Trophoblast cell (in vitro differentiated cells and primary cell): ENCODE data around the gene NOMO2.
"Not testable (repeated sequence)": the region's sequence is repeated elsewhere in the genome, so short reads cannot be mapped to it uniquely, and the experiment has no call there.

Experiments
- DNase-seq, 2 donors: peaks; one replicate each; pipeline ENCODE4 v3.0.0-alpha.2; 2016
- H2AFZ ChIP-seq: 2 replicates; pipeline ENCODE4 v1.6.1; 2013; ENCODE audit warnings: low read length, moderate library complexity, mild to moderate bottlenecking; ENCODE audit not compliant: insufficient read depth, poor library complexity
- H2AK5ac ChIP-seq: 2 replicates; pipeline ENCODE4 v1.6.1; 2013; ENCODE audit warnings: mild to moderate bottlenecking, low read length
- H2BK120ac ChIP-seq: 2 replicates; pipeline ENCODE4 v1.6.1; 2013; ENCODE audit warnings: low read length, mild to moderate bottlenecking, moderate library complexity; ENCODE audit not compliant: insufficient read depth, poor library complexity
- H2BK12ac ChIP-seq: 2 replicates; pipeline ENCODE4 v1.6.1; 2013; ENCODE audit warnings: mild to moderate bottlenecking, low read length, moderate library complexity
- H2BK5ac ChIP-seq: 2 replicates; pipeline ENCODE4 v1.6.1; 2013; ENCODE audit warnings: low read length, low read depth, moderate library complexity, mild to moderate bottlenecking; ENCODE audit not compliant: poor library complexity
- H3K14ac ChIP-seq: 2 replicates; pipeline ENCODE4 v1.6.1; 2013; ENCODE audit warnings: mild to moderate bottlenecking, low read length
- H3K18ac ChIP-seq: 2 replicates; pipeline ENCODE4 v1.6.1; 2013; ENCODE audit warnings: mild to moderate bottlenecking, low read length
- H3K23ac ChIP-seq: 2 replicates; pipeline ENCODE4 v1.6.1; 2013; ENCODE audit warnings: low read length
- H3K27ac ChIP-seq: 2 replicates; pipeline ENCODE4 v1.5.1; 2013; ENCODE audit warnings: low read depth, mild to moderate bottlenecking, inconsistent platforms, low read length, moderate library complexity
- H3K27me3 ChIP-seq: 2 replicates; pipeline ENCODE4 v1.6.1; 2013; ENCODE audit warnings: inconsistent platforms, mild to moderate bottlenecking, low read length, moderate library complexity; ENCODE audit not compliant: insufficient read depth
- H3K36me3 ChIP-seq, 2 experiments: 1 replicate in 1 of 2; 2 replicates in 1 of 2; pipeline ENCODE4 v1.6.1; 2013; ENCODE audit warnings: low read length in 2 of 2, mild to moderate bottlenecking in 2 of 2, moderate library complexity in 1 of 2; ENCODE audit not compliant: insufficient read depth in 2 of 2, control insufficient read depth in 1 of 2
- H3K4ac ChIP-seq: 2 replicates; pipeline ENCODE4 v1.6.1; 2013; ENCODE audit warnings: low read depth, mild to moderate bottlenecking, low read length, moderate library complexity
- H3K4me1 ChIP-seq, 2 experiments: 1 replicate in 1 of 2; 2 replicates in 1 of 2; pipeline ENCODE4 v1.6.1; 2013; ENCODE audit warnings: low read length in 2 of 2, mild to moderate bottlenecking in 2 of 2, moderate library complexity in 1 of 2; ENCODE audit not compliant: insufficient read depth in 2 of 2, control insufficient read depth in 1 of 2
- H3K4me2 ChIP-seq: 2 replicates; pipeline ENCODE4 v1.6.1; 2013; ENCODE audit warnings: inconsistent platforms, mild to moderate bottlenecking, low read length, moderate library complexity
- H3K4me3 ChIP-seq: 2 replicates; pipeline ENCODE4 v1.5.1; 2013; ENCODE audit warnings: mild to moderate bottlenecking, low read depth, low read length, inconsistent platforms
- H3K79me1 ChIP-seq: one replicate; pipeline ENCODE4 v1.6.1; 2013; ENCODE audit warnings: low read length
- H3K79me2 ChIP-seq: 2 replicates; pipeline ENCODE4 v1.6.1; 2013; ENCODE audit warnings: low read length, mild to moderate bottlenecking; ENCODE audit not compliant: control insufficient read depth, insufficient read depth, poor library complexity
- H3K9ac ChIP-seq: 2 replicates; pipeline ENCODE4 v1.6.1; 2013; ENCODE audit warnings: mild to moderate bottlenecking, low read length
- H3K9me3 ChIP-seq: 2 replicates; pipeline ENCODE4 v1.6.1; 2013; ENCODE audit warnings: low read depth, mild to moderate bottlenecking, control low read depth, inconsistent platforms, low read length; ENCODE audit not compliant: insufficient read depth
- H4K12ac ChIP-seq: 2 replicates; pipeline ENCODE4 v1.6.1; 2013; ENCODE audit warnings: low read depth, mild to moderate bottlenecking, low read length, moderate library complexity
- H4K8ac ChIP-seq: 2 replicates; pipeline ENCODE4 v1.6.1; 2013; ENCODE audit warnings: low read depth, mild to moderate bottlenecking, low read length, moderate library complexity
- H4K91ac ChIP-seq: one replicate; pipeline ENCODE4 v1.6.1; 2013; ENCODE audit warnings: low read depth, mild to moderate bottlenecking, low read length, moderate library complexity
- WGBS: extraction: QIAGEN DNeasy Blood & Tissue Kit; methylation state at CpG from one replicate; pipeline ENCODE4 v1.1.7; 2013; ENCODE audit warnings: missing lambda C conversion rate; ENCODE audit not compliant: insufficient read length, insufficient coverage; ENCODE audit errors: extremely low coverage; 5-methylcytosine and 5-hydroxymethylcytosine counted together

The NOMO2 gene

DNA sequence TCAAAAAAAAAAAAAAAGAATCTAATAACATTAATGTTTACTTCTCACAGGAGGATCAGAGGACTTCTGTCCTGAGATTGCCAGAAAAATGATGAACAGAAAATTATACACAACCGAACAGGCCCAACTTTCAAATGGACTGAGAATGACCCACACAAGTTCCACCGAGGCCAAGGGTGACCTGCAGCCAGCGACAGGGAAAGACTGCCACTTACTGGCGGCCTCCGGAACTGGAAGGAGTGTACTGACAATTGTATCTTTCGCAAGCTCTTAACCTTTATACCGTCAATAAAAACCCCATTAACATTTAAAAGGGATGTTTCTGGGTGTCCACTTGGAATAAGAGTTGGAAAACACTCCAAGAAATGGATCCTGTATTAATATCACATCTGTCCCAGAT lies 146.1 kb downstream of the NOMO2 start:
- H4K8ac ChIP-seq, H4K91ac ChIP-seq, H4K12ac ChIP-seq, H2AFZ ChIP-seq, H3K9ac ChIP-seq, H3K18ac ChIP-seq, H3K23ac ChIP-seq, H2BK12ac ChIP-seq, H2BK5ac ChIP-seq, H3K36me3 ChIP-seq, H3K14ac ChIP-seq, H3K27me3 ChIP-seq, H3K79me1 ChIP-seq, H3K79me2 ChIP-seq, H2AK5ac ChIP-seq, DNase-seq, H2BK120ac ChIP-seq, H3K4me1 ChIP-seq, H3K4ac ChIP-seq, H3K4me3 ChIP-seq, H3K4me2 ChIP-seq, H3K27ac ChIP-seq, H3K9me3 ChIP-seq: not testable (repeated sequence)
- WGBS = no CpG with 5 or more reads among the region's 7 CpGs

- H2BK120ac ChIP-seq, H2AFZ ChIP-seq, H4K91ac ChIP-seq, H3K14ac ChIP-seq, H4K8ac ChIP-seq, H2AK5ac ChIP-seq, H3K23ac ChIP-seq, DNase-seq, H3K4me1 ChIP-seq, H3K79me1 ChIP-seq, H4K12ac ChIP-seq, H2BK5ac ChIP-seq, H3K36me3 ChIP-seq, H3K9ac ChIP-seq, H3K27me3 ChIP-seq, H3K9me3 ChIP-seq, H2BK12ac ChIP-seq, H3K79me2 ChIP-seq, H3K4me3 ChIP-seq, H3K18ac ChIP-seq, H3K27ac ChIP-seq, H3K4me2 ChIP-seq, H3K4ac ChIP-seq: not testable (repeated sequence)
- WGBS = no CpG with 5 or more reads among the region's 11 CpGs
Measured at GRCh38 chr16:18409532-18410293, 152.2 kb downstream of the NOMO2 start.

DNA sequence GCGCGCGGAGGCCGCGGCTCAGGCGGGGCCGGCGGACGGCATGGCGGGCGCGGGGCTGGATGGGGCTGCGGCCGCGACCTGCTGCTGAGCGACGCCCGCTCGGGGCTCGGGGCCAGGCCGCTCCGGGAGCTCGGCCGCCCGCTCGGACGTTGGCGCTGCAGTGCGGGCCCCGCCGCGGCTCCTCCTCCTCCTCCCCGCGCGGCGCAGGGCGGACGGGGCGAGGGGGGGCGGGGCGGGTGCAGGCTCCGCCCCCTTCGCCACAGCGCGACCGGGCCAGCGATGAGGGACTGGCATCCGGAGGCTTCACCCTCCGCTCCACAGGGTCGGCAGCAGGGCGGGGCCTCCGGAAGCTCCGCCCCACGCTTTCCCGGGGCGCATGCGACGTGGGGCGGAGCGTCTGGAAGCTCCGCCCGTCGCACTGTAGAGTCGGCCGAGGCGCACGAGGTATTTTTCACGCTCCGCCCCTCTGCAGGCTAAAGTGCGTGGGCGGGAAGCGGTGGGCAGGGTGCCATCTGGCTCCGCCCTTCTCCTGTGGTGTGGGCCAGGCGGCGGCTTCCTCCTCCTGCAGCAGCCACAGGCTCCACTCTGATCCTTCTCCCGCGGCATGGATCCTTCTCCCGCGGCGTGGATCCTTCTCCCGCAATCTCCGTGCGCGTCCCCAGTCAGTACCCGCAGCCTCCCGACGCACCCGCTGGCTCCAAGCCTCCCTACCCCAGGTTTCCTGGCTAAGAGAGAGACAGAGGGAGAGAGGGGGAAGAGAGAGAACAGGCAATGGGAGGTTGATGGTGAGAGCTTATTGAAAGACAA lies 159.8 kb downstream of the NOMO2 start:
- not testable (repeated sequence) for H2BK12ac ChIP-seq, H3K23ac ChIP-seq, H3K4ac ChIP-seq, H3K36me3 ChIP-seq, H3K9me3 ChIP-seq, H3K4me1 ChIP-seq, H2AFZ ChIP-seq, H2BK120ac ChIP-seq, H4K8ac ChIP-seq, H3K4me2 ChIP-seq, H3K27ac ChIP-seq, H4K91ac ChIP-seq, H3K9ac ChIP-seq, H3K79me1 ChIP-seq, H3K18ac ChIP-seq, H3K4me3 ChIP-seq, H3K14ac ChIP-seq, H2BK5ac ChIP-seq, DNase-seq, H4K12ac ChIP-seq, H2AK5ac ChIP-seq, H3K79me2 ChIP-seq, H3K27me3 ChIP-seq
- WGBS = no CpG with 5 or more reads among the region's 88 CpGs

DNA sequence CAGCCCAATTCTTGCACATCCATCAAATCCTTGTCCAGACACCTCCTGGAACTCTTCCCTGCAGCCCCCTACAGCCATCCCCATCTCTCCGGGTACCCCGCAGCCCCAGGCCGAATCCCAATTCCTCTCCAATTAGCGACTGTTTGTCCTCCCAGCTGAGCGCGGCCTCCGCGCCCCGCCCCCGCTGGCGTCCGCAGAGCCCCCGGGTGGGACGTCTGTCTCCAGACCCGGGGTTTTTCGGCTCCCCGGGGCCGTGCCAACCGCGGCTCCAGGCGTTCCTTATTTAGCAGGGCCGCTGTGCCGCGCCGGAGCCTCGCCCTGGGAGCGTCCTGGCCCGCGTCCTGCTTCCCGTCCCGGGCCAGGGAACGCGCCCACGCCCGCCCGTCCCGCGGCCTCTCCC lies 160.7 kb downstream of the NOMO2 start:
- H2BK12ac ChIP-seq, H3K27ac ChIP-seq, H3K9me3 ChIP-seq, H2AK5ac ChIP-seq, H3K36me3 ChIP-seq, H3K27me3 ChIP-seq, H3K4me1 ChIP-seq, H3K4me3 ChIP-seq, H3K14ac ChIP-seq, DNase-seq, H2BK120ac ChIP-seq, H3K9ac ChIP-seq, H3K4ac ChIP-seq, H3K18ac ChIP-seq, H3K79me2 ChIP-seq, H3K4me2 ChIP-seq, H2BK5ac ChIP-seq, H3K79me1 ChIP-seq, H4K91ac ChIP-seq, H4K12ac ChIP-seq, H3K23ac ChIP-seq, H4K8ac ChIP-seq, H2AFZ ChIP-seq: not testable (repeated sequence)
- no CpG with 5 or more reads among the region's 38 CpGs for WGBS
